ENCODE data around the gene DYSF.

Gene DYSF

GRCh38 chr2:71458413-71459083, 5.2 kb downstream of the DYSF start:
- Histone ChIP-seq H3K36me3 (peaks cover 8 to 62% (median 30%) of the 10 kb centered on the region in 11 experiments; a peak in 17 of 22 replicates), H3K4me1 (peaks cover 40 to 54% (median 52%) of the 10 kb centered on the region in 10 experiments), H3K4me2 (peak overlapping the region in 9 of 11 experiments; percentile 8 to 97 (median 25); a peak in 11 of 22 replicates), H3K9ac (0 out of 22 replicates have a peak overlapping the region, but pooled peaks of 1 of the 11 experiments have one; percentile 13), H3K27me3 (peaks cover 4 to 26% (median 18%) of the 10 kb centered on the region in 11 experiments; a peak in 21 of 22 replicates), H3K27ac (peak overlapping the region in 1 of 11 experiments; percentile 38; a peak in 1 of 22 replicates), H3K4me3 (no peak overlapping the region), H3K9me3 (replicated peaks in 1 of 11) (peaks cover 22 to 32% (median 26%) of the 10 kb centered on the region in 11 experiments), H4K20me1 (peaks cover 0 to 63% (median 0%) of the 10 kb centered on the region in 11 experiments; a peak in 7 of 22 replicates)
- TF ChIP-seq Cebpa-rat (IDR thresholded peaks at IDR 0.05), result no peak

GRCh38 chr2:71459084-71459431, 5.7 kb downstream of the DYSF start:
- Histone ChIP-seq H3K27me3 (peaks cover 8 to 26% (median 18%) of the 10 kb centered on the region in 11 experiments), H3K4me2 (no peak overlapping the region), H3K9ac (no peak overlapping the region), H3K4me3 (no peak overlapping the region), H3K4me1 (peaks cover 35 to 49% (median 48%) of the 10 kb centered on the region in 10 experiments), H3K27ac (no peak overlapping the region), H3K36me3 (peaks cover 8 to 67% (median 30%) of the 10 kb centered on the region in 11 experiments; a peak in 17 of 22 replicates), H4K20me1 (peaks cover 0 to 68% (median 4%) of the 10 kb centered on the region in 11 experiments; a peak in 10 of 22 replicates), H3K9me3 (replicated peaks in 1 of 11) (peaks cover 28 to 37% (median 31%) of the 10 kb centered on the region in 11 experiments)
- no peak for TF ChIP-seq Cebpa-rat (IDR thresholded peaks at IDR 0.05)

GRCh38 chr2:71460056-71460455, 6.7 kb downstream of the DYSF start:
- Histone ChIP-seq H4K20me1 (peaks cover 0 to 78% (median 10%) of the 10 kb centered on the region in 11 experiments; a peak in 13 of 22 replicates), H3K9me3 (replicated peaks in 1 of 11) (peaks cover 29 to 42% (median 35%) of the 10 kb centered on the region in 11 experiments), H3K4me1 (peaks cover 25 to 39% (median 38%) of the 10 kb centered on the region in 10 experiments), H3K4me2 (no peak overlapping the region), H3K36me3 (peaks cover 8 to 68% (median 30%) of the 10 kb centered on the region in 11 experiments; a peak in 17 of 22 replicates), H3K4me3 (no peak overlapping the region), H3K9ac (no peak overlapping the region), H3K27ac (no peak overlapping the region), H3K27me3 (peaks cover 16 to 27% (median 21%) of the 10 kb centered on the region in 11 experiments)
- no peak for TF ChIP-seq Cebpa-rat (IDR thresholded peaks at IDR 0.05)

GRCh38 chr2:71460595-71461303, 7.4 kb downstream of the DYSF start:
- Histone ChIP-seq H3K9me3 (replicated peaks in 1 of 11) (peaks cover 29 to 48% (median 35%) of the 10 kb centered on the region in 11 experiments), H3K36me3 (peaks cover 8 to 68% (median 30%) of the 10 kb centered on the region in 11 experiments; a peak in 17 of 22 replicates), H4K20me1 (peaks cover 0 to 79% (median 16%) of the 10 kb centered on the region in 11 experiments; a peak in 18 of 22 replicates), H3K4me3 (no peak overlapping the region), H3K9ac (no peak overlapping the region), H3K27ac (no peak overlapping the region), H3K4me1 (peaks cover 18 to 34% (median 32%) of the 10 kb centered on the region in 10 experiments), H3K27me3 (peaks cover 23 to 34% (median 27%) of the 10 kb centered on the region in 11 experiments), H3K4me2 (no peak overlapping the region)
- TF ChIP-seq Cebpa-rat (IDR thresholded peaks at IDR 0.05), result no peak

- H4K20me1 ChIP-seq, result peaks cover 0 to 84% (median 21%) of the 10 kb centered on the region in 11 experiments; a peak in 19 of 22 replicates
- H3K4me1 ChIP-seq, result peaks cover 15 to 34% (median 32%) of the 10 kb centered on the region in 10 experiments
- no peak overlapping the region for H3K4me3 ChIP-seq
- TF ChIP-seq Cebpa-rat (IDR thresholded peaks at IDR 0.05), result no peak
- H3K9me3 ChIP-seq (replicated peaks in 1 of 11), result peaks cover 29 to 48% (median 35%) of the 10 kb centered on the region in 11 experiments
- H3K27ac ChIP-seq, result no peak overlapping the region
- peaks cover 28 to 39% (median 33%) of the 10 kb centered on the region in 11 experiments for H3K27me3 ChIP-seq
- H3K9ac ChIP-seq, result no peak overlapping the region
- peaks cover 8 to 68% (median 30%) of the 10 kb centered on the region in 11 experiments; a peak in 17 of 22 replicates for H3K36me3 ChIP-seq
- no peak overlapping the region for H3K4me2 ChIP-seq
These were observed 7.9 kb downstream of the DYSF start for GRCh38 chr2:71461304-71461671.

GRCh38 chr2:71462056-71462605, 8.8 kb downstream of the DYSF start:
- H3K4me3 ChIP-seq, result peak overlapping the region in 1 of 10 experiments; percentile 12; a peak in 2 of 20 replicates
- H3K9me3 ChIP-seq (replicated peaks in 1 of 11), result peaks cover 29 to 48% (median 35%) of the 10 kb centered on the region in 11 experiments
- H3K36me3 ChIP-seq, result peaks cover 8 to 68% (median 30%) of the 10 kb centered on the region in 11 experiments; a peak in 17 of 22 replicates
- H3K27me3 ChIP-seq, result peaks cover 37 to 48% (median 41%) of the 10 kb centered on the region in 11 experiments
- H4K20me1 ChIP-seq, result peaks cover 0 to 93% (median 29%) of the 10 kb centered on the region in 11 experiments; a peak in 19 of 22 replicates
- H3K4me2 ChIP-seq, result no peak overlapping the region
- H3K27ac ChIP-seq, result no peak overlapping the region
- H3K9ac ChIP-seq, result no peak overlapping the region
- TF ChIP-seq Cebpa-rat (IDR thresholded peaks at IDR 0.05), result no peak
- peaks cover 15 to 34% (median 31%) of the 10 kb centered on the region in 10 experiments for H3K4me1 ChIP-seq

- TF ChIP-seq Cebpa-rat (IDR thresholded peaks at IDR 0.05), result no peak
- Histone ChIP-seq H3K4me3 (peak overlapping the region in 1 of 10 experiments; percentile 12; a peak in 1 of 20 replicates), H3K9ac (no peak overlapping the region), H4K20me1 (peaks cover 0 to 94% (median 35%) of the 10 kb centered on the region in 11 experiments; a peak in 19 of 22 replicates), H3K27ac (no peak overlapping the region), H3K4me2 (no peak overlapping the region), H3K4me1 (peaks cover 19 to 32% (median 26%) of the 10 kb centered on the region in 10 experiments), H3K27me3 (peaks cover 43 to 54% (median 48%) of the 10 kb centered on the region in 11 experiments), H3K36me3 (peaks cover 8 to 62% (median 29%) of the 10 kb centered on the region in 11 experiments; a peak in 17 of 22 replicates), H3K9me3 (replicated peaks in 1 of 11) (peaks cover 29 to 48% (median 35%) of the 10 kb centered on the region in 11 experiments)
These were observed 9.4 kb downstream of the DYSF start for GRCh38 chr2:71462641-71463341.

- Histone ChIP-seq H3K4me2 (no peak overlapping the region), H3K9me3 (replicated peaks in 1 of 11) (peaks cover 29 to 48% (median 35%) of the 10 kb centered on the region in 11 experiments), H4K20me1 (peaks cover 0 to 94% (median 40%) of the 10 kb centered on the region in 11 experiments; a peak in 19 of 22 replicates), H3K36me3 (peaks cover 8 to 61% (median 29%) of the 10 kb centered on the region in 11 experiments; a peak in 17 of 22 replicates), H3K9ac (no peak overlapping the region), H3K27me3 (peaks cover 47 to 59% (median 53%) of the 10 kb centered on the region in 11 experiments), H3K4me1 (peaks cover 16 to 27% (median 22%) of the 10 kb centered on the region in 10 experiments), H3K4me3 (no peak overlapping the region), H3K27ac (no peak overlapping the region)
- TF ChIP-seq Cebpa-rat (IDR thresholded peaks at IDR 0.05), result no peak
These were observed 9.9 kb downstream of the DYSF start for GRCh38 chr2:71463342-71463654.

Measured in BLaER1 treated with 17β-estradiol and CSF1 and Interleukin-3, amounts not matched to agents 10 nM and 100 nM (cell line).